IMR-90 (cell line): Measurements from ENCODE around the gene OR13D1. TPM values are rescaled to one million over a fixed set of nuclear protein-coding genes. Genes with fewer than 3 reads are reported as not detected.

ENCODE experiments used
- ATAC-seq: fragments of 200-7000 bp; cut with Tn5 transposase; 2 replicates; pipeline ENCODE4 v1.9.1; 2020; ENCODE audit warnings: low read depth, mild to moderate bottlenecking, moderate library complexity
- BruUV-seq: library from RNA; stranded (reverse); fragments of 400-500 nt; replicated peaks from 2 replicates; lab custom pipeline; 2021; lab: Mats Ljungman, UMichigan
- CTCF ChIA-PET: fragments of 300-600 bp; formaldehyde crosslinking; extraction: SDS; loops from one replicate; lab custom pipeline; 2021; ENCODE audit warnings: antibody characterized with exemption; lab: Yijun Ruan, JAX
- POLR2A ChIA-PET: fragments of 300-600 bp; sonication (Branson Sonifier 250); formaldehyde crosslinking; loops from one replicate; lab custom pipeline; 2022; ENCODE audit warnings: antibody characterized with exemption; ENCODE audit not compliant: unreplicated experiment; lab: Charles Lee
- DNase-seq: peaks from one replicate; pipeline ENCODE4 v3.0.0; 2013
- H2AFZ ChIP-seq: replicated peaks from 2 replicates; pipeline ENCODE3; 2013; ENCODE audit warnings: low read length, mild to moderate bottlenecking; ENCODE audit not compliant: poor library complexity
- H2AK5ac ChIP-seq: 2 replicates; pipeline ENCODE4 v1.6.1; 2013; ENCODE audit warnings: low read depth, low read length, inconsistent platforms
- H2AK9ac ChIP-seq: replicated peaks from 2 replicates; pipeline ENCODE3; 2013; ENCODE audit warnings: mild to moderate bottlenecking, low read depth, low read length, moderate library complexity; ENCODE audit not compliant: poor library complexity
- H2BK120ac ChIP-seq: 2 replicates; pipeline ENCODE4 v1.6.1; 2013; ENCODE audit warnings: low read depth, low read length, inconsistent platforms
- H2BK15ac ChIP-seq: 3 replicates; pipeline ENCODE4 v1.6.1; 2013; ENCODE audit warnings: low read depth, low read length, inconsistent platforms
- H2BK20ac ChIP-seq: 2 replicates; pipeline ENCODE4 v1.6.1; 2013; ENCODE audit warnings: low read depth, mild to moderate bottlenecking, inconsistent platforms, low read length, moderate library complexity
- H2BK5ac ChIP-seq: 2 replicates; pipeline ENCODE4 v1.6.1; 2013; ENCODE audit warnings: mild to moderate bottlenecking, low read depth, low read length, inconsistent platforms; ENCODE audit not compliant: poor library complexity, severe bottlenecking
- H3K14ac ChIP-seq: replicated peaks from 2 replicates; pipeline ENCODE4 v1.6.1; 2013; ENCODE audit warnings: low read depth, low read length, inconsistent platforms
- H3K18ac ChIP-seq: 2 replicates; pipeline ENCODE4 v1.6.1; 2013; ENCODE audit warnings: low read depth, low read length, control low read depth
- H3K23ac ChIP-seq: 2 replicates; pipeline ENCODE4 v1.6.1; 2013; ENCODE audit warnings: low read depth, low read length, inconsistent platforms
- H3K27ac ChIP-seq: 2 replicates; pipeline ENCODE4 v1.5.1; 2013; ENCODE audit warnings: mild to moderate bottlenecking, control low read depth, low read length; ENCODE audit not compliant: insufficient read depth
- H3K27me3 ChIP-seq: 2 replicates; pipeline ENCODE4 v1.6.1; 2013; ENCODE audit warnings: low read length; ENCODE audit not compliant: control insufficient read depth, insufficient read depth
- H3K36me3 ChIP-seq: 2 replicates; pipeline ENCODE4 v1.6.1; 2013; ENCODE audit warnings: low read length, mixed read lengths; ENCODE audit not compliant: control insufficient read depth, insufficient read depth
- H3K4ac ChIP-seq: 2 replicates; pipeline ENCODE4 v1.6.1; 2013; ENCODE audit warnings: low read depth, low read length, inconsistent platforms
- H3K4me1 ChIP-seq: 2 replicates; pipeline ENCODE4 v1.6.1; 2013; ENCODE audit warnings: low read length, mixed read lengths; ENCODE audit not compliant: control insufficient read depth, insufficient read depth
- H3K4me2 ChIP-seq: 2 replicates; pipeline ENCODE4 v1.6.1; 2013; ENCODE audit warnings: low read depth, mild to moderate bottlenecking, control low read depth, low read length, moderate library complexity
- H3K4me3 ChIP-seq: 2 replicates; pipeline ENCODE4 v1.5.1; 2013; ENCODE audit warnings: low read depth, mild to moderate bottlenecking, control low read depth, low read length, moderate library complexity; ENCODE audit not compliant: insufficient read depth
- H3K56ac ChIP-seq: 2 replicates; pipeline ENCODE4 v1.6.1; 2013; ENCODE audit warnings: low read length, inconsistent platforms; ENCODE audit not compliant: insufficient read depth; ENCODE audit errors: extremely low read depth
- H3K79me1 ChIP-seq, 2 experiments: 2 replicates each; pipeline ENCODE4 v1.6.1; 2013; ENCODE audit warnings: low read length in 2 of 2, inconsistent platforms in 1 of 2, low read depth in 1 of 2
- H3K9ac ChIP-seq: 2 replicates; pipeline ENCODE4 v1.6.1; 2013; ENCODE audit warnings: low read depth, low read length, control low read depth
- H3K9me1 ChIP-seq: 2 replicates; pipeline ENCODE4 v1.6.1; 2013; ENCODE audit warnings: low read length, inconsistent platforms; ENCODE audit not compliant: insufficient read depth
- H3K9me3 ChIP-seq: 2 replicates; pipeline ENCODE4 v1.6.1; 2013; ENCODE audit warnings: low read length; ENCODE audit not compliant: control insufficient read depth, insufficient read depth
- H4K20me1 ChIP-seq: 2 replicates; pipeline ENCODE4 v1.6.1; 2013; ENCODE audit warnings: low read length, inconsistent platforms; ENCODE audit not compliant: insufficient read depth
- H4K5ac ChIP-seq: 2 replicates; pipeline ENCODE4 v1.6.1; 2013; ENCODE audit warnings: mild to moderate bottlenecking, low read depth, low read length, control low read depth
- H4K8ac ChIP-seq, 2 experiments: 2 replicates each; pipeline ENCODE4 v1.6.1; 2013; ENCODE audit warnings: low read depth in 2 of 2, low read length in 2 of 2, control low read depth in 1 of 2, inconsistent platforms in 1 of 2
- H4K91ac ChIP-seq: 2 replicates; pipeline ENCODE4 v1.6.1; 2013; ENCODE audit warnings: low read depth, low read length, inconsistent platforms; ENCODE audit not compliant: insufficient read depth
- BHLHE40 ChIP-seq: fragments of 150-350 bp; IDR thresholded peaks from 2 replicates; pipeline ENCODE4 v1.6.1; 2016; ENCODE audit warnings: mild to moderate bottlenecking, low read depth, low read length
- CEBPB ChIP-seq: IDR thresholded peaks from 2 replicates; pipeline ENCODE4 v1.6.1; 2012; ENCODE audit warnings: low read depth, low read length, improper control_type of control experiment
- CHD1 ChIP-seq: IDR thresholded peaks from 2 replicates; pipeline ENCODE4 v1.6.1; 2012; ENCODE audit warnings: low read depth, low read length, improper control_type of control experiment
- CTCF ChIP-seq: conservative IDR thresholded peaks from 2 replicates; pipeline ENCODE4 v1.5.1; 2012; ENCODE audit warnings: mild to moderate bottlenecking, low read depth, low read length, improper control_type of control experiment
- ELK1 ChIP-seq: fragments of 150-350 bp; IDR thresholded peaks from 2 replicates; pipeline ENCODE4 v1.6.1; 2016; ENCODE audit warnings: low read depth, mild to moderate bottlenecking, low read length, moderate library complexity, borderline replicate concordance
- FOS ChIP-seq: fragments of 150-350 bp; IDR thresholded peaks from 2 replicates; pipeline ENCODE4 v1.6.1; 2016; ENCODE audit warnings: low read depth, low read length
- MAFK ChIP-seq: IDR thresholded peaks from 2 replicates; pipeline ENCODE4 v1.6.1; 2012; ENCODE audit warnings: low read depth, low read length, improper control_type of control experiment
- MAZ ChIP-seq: IDR thresholded peaks from 2 replicates; pipeline ENCODE4 v1.6.1; 2012; ENCODE audit warnings: low read depth, mild to moderate bottlenecking, low read length, improper control_type of control experiment, moderate library complexity, borderline replicate concordance
- MXI1 ChIP-seq: IDR thresholded peaks from 2 replicates; pipeline ENCODE4 v1.6.1; 2012; ENCODE audit warnings: low read depth, mild to moderate bottlenecking, low read length, moderate library complexity, borderline replicate concordance
- NFE2L2 ChIP-seq: fragments of 150-350 bp; IDR thresholded peaks from 2 replicates; pipeline ENCODE4 v1.6.1; 2016; ENCODE audit warnings: low read depth, mild to moderate bottlenecking, low read length
- POLR2A ChIP-seq: IDR thresholded peaks from 2 replicates; pipeline ENCODE4 v1.6.1; 2012; ENCODE audit warnings: mild to moderate bottlenecking, low read depth, low read length
- RAD21 ChIP-seq: IDR thresholded peaks from 2 replicates; pipeline ENCODE4 v1.6.1; 2012; ENCODE audit warnings: low read length, improper control_type of control experiment
- RCOR1 ChIP-seq: IDR thresholded peaks from 2 replicates; pipeline ENCODE4 v1.6.1; 2012; ENCODE audit warnings: mild to moderate bottlenecking, low read length, improper control_type of control experiment; ENCODE audit not compliant: insufficient replicate concordance
- RFX5 ChIP-seq: IDR thresholded peaks from 2 replicates; pipeline ENCODE4 v1.8.0; 2012; ENCODE audit warnings: low read depth, mild to moderate bottlenecking, low read length, moderate library complexity
- SMC3 ChIP-seq: fragments of 150-350 bp; IDR thresholded peaks from 2 replicates; pipeline ENCODE4 v1.6.1; 2016; ENCODE audit warnings: low read depth, mild to moderate bottlenecking, antibody characterized with exemption, low read length, moderate library complexity
- USF2 ChIP-seq: fragments of 150-350 bp; IDR thresholded peaks from 2 replicates; pipeline ENCODE4 v1.6.1; 2017; ENCODE audit warnings: mild to moderate bottlenecking, antibody characterized with exemption, low read length, low read depth
- WGBS, 2 experiments: methylation state at CpG; one replicate each; pipeline versions ENCODE4 v1.1.5 to v1.1.7; 2013; ENCODE audit warnings: missing lambda C conversion rate in 2 of 2; ENCODE audit not compliant: insufficient read length in 1 of 2; ENCODE audit errors: extremely low coverage in 2 of 2; 5-methylcytosine and 5-hydroxymethylcytosine counted together
- dilution Hi-C: fragments of 300-500 bp; cut with HindIII; formaldehyde crosslinking; loops from one replicate; pipeline ENCODE4 v1.14.3; 2018; ENCODE audit warnings: low sequenced_read_pairs; ENCODE audit not compliant: unreplicated experiment
- in situ Hi-C: fragments of 300-500 bp; cut with MboI; formaldehyde crosslinking; loops from 3 replicates; pipeline ENCODE4 v1.14.3; 2019; ENCODE audit warnings: low sequenced_read_pairs, inconsistent platforms, mixed read lengths
- intact Hi-C: fragments of 100-400 bp; cut with micrococcal nuclease; formaldehyde crosslinking; loops from 2 replicates; pipeline ENCODE4 v1.10.0; 2022
- polyA plus RNA-seq, 3 experiments: library from polyadenylated mRNA; depleted of rRNA; stranded (reverse); fragments of >200 nt; gene quantifications; 2 replicates each; pipeline ENCODE4 v1.2.3, GENCODE V29; 2012; ENCODE audit warnings: low replicate concordance in 1 of 3
- total RNA-seq: library from RNA; depleted of rRNA; stranded (reverse); fragments of >200 nt; gene quantifications from 2 replicates; pipeline ENCODE4 v1.2.3, GENCODE V29; 2012

The OR13D1 gene
- total and polyA plus RNA-seq, 2 of the 4 experiments (the other 2 are of a cell fraction): not detected

GRCh38 chr9:104740621-104741020 lies 46.3 kb downstream of the OR13D1 start:
- in situ Hi-C loops (no loop called here), dilution Hi-C loops (no loop called here), intact Hi-C loops (no loop called here)
- WGBS, 2 experiments: no CpG with 5 or more reads among the region's 1 CpG
- H2AK9ac ChIP-seq: no peak overlapping the region
- no peak overlapping the region for H4K5ac ChIP-seq
- TF ChIP-seq RAD21: no peak
- TF ChIP-seq ELK1: no peak
- no peak for TF ChIP-seq POLR2A
- TF ChIP-seq NFE2L2: no peak
- no peak for TF ChIP-seq USF2
- no peak for TF ChIP-seq MXI1
- no peak for TF ChIP-seq MAFK
- TF ChIP-seq BHLHE40: no peak
- TF ChIP-seq RCOR1: no peak
- TF ChIP-seq CEBPB: no peak
- no peak for TF ChIP-seq RFX5
- TF ChIP-seq CTCF: no peak
- no peak for TF ChIP-seq SMC3
- TF ChIP-seq FOS: no peak
- TF ChIP-seq CHD1: no peak
- no peak for TF ChIP-seq MAZ
- no peak overlapping the region for H3K56ac ChIP-seq
- H2AK5ac ChIP-seq: no peak overlapping the region
- H2BK20ac ChIP-seq: no peak overlapping the region
- H3K36me3 ChIP-seq: no peaks in the 10 kb centered on the region
- H4K91ac ChIP-seq: no peak overlapping the region
- H2AFZ ChIP-seq: no peak overlapping the region
- no peak overlapping the region for H3K14ac ChIP-seq
- H2BK5ac ChIP-seq: peak overlapping the region; percentile 39
- H3K4me1 ChIP-seq: no peaks in the 10 kb centered on the region
- no peak overlapping the region for H3K18ac ChIP-seq
- H2BK120ac ChIP-seq: no peak overlapping the region
- ChIA-PET CTCF (no interaction called here), POLR2A (no interaction called here)
- H3K27me3 ChIP-seq: no peaks in the 10 kb centered on the region
- ATAC-seq (peak; percentile 68), DNase-seq (peak; percentile 64)
- H3K9me3 ChIP-seq: no peaks in the 10 kb centered on the region
- H3K23ac ChIP-seq: no peak overlapping the region
- no TSS peak for BruUV-seq
- no peaks in the 10 kb centered on the region for H3K9me1 ChIP-seq
- H3K4me3 ChIP-seq: no peak overlapping the region
- H3K79me1 ChIP-seq: no peaks in the 10 kb centered on the region
- no peak overlapping the region; the same call in 1 of the 2 replicates for H3K4ac ChIP-seq
- no peak overlapping the region for H3K4me2 ChIP-seq
- H4K20me1 ChIP-seq: no peaks in the 10 kb centered on the region
- H3K27ac ChIP-seq: no peak overlapping the region
- no peak overlapping the region for H4K8ac ChIP-seq
- H3K9ac ChIP-seq: no peak overlapping the region
- H2BK15ac ChIP-seq: no peak overlapping the region
